ENCODE measurements around the gene TSPO. TPM values are rescaled to one million over a fixed set of nuclear protein-coding genes. Genes with fewer than 3 reads are reported as not detected.
A peak's percentile ranks its signal among the peaks of the same experiment; 100 is the strongest.

TSPO gene
- polyA plus RNA-seq, 1 donor (not counting 4 experiments of a cell fraction or from before 2014, with no cell fraction given) = 139 TPM

- Histone ChIP-seq H4K20me1 (ENCODE audit: control insufficient read depth, extremely low read depth, insufficient read depth, low read length) (peaks cover 20% of the 10 kb centered on the region), H3K27ac (ENCODE audit: control insufficient read depth, insufficient read depth, low read length) (no peak overlapping the region), H3K4me1 (ENCODE audit: control insufficient read depth, extremely low read depth, insufficient read depth, low read length) (peaks cover 22% of the 10 kb centered on the region), H3K36me3 (ENCODE audit: control insufficient read depth in 2 of 2, extremely low read depth in 1 of 2, insufficient read depth in 2 of 2, low read length in 2 of 2) (peaks cover 24 to 28% of the 10 kb centered on the region in 2 experiments), H3K9me1 (ENCODE audit: control insufficient read depth, extremely low read depth, insufficient read depth, low read length) (peaks cover 7% of the 10 kb centered on the region), H3K79me2 (ENCODE audit: control insufficient read depth, insufficient read depth, low read length) (peaks cover 16% of the 10 kb centered on the region), H3K9me3 (ENCODE audit: control insufficient read depth, low read depth, low read length) (no peaks in the 10 kb centered on the region), H3K27me3 (ENCODE audit: control insufficient read depth, extremely low read depth, insufficient read depth, low read length) (no peaks in the 10 kb centered on the region), H3K4me3 (ENCODE audit: control insufficient read depth in 2 of 3, extremely low read depth in 1 of 3, insufficient read depth in 2 of 3, low read depth in 1 of 3, low read length in 3 of 3) (no peak overlapping the region), H2AFZ (ENCODE audit: control insufficient read depth, low read length) (no peak overlapping the region), H3K9ac (ENCODE audit: control insufficient read depth, extremely low read depth, insufficient read depth, low read length) (no peak overlapping the region), H3K4me2 (ENCODE audit: control insufficient read depth, extremely low read depth, insufficient read depth, low read depth, low read length) (no peak overlapping the region)
- FAIRE-seq (no peak), DNase-seq (ENCODE audit: low read depth, low spot score) (no peak)
- no peak for TF ChIP-seq EZH2 (IDR thresholded peaks at IDR 0.05; ENCODE audit: low read length)
- no peak for TF ChIP-seq CTCF (optimal IDR thresholded peaks at IDR 0.05 in 1 of 3, IDR thresholded peaks at IDR 0.05 in 1 of 3, conservative IDR thresholded peaks at IDR 0.05 in 1 of 3; ENCODE audit: extremely low read depth in 1 of 3, insufficient read depth in 2 of 3, low read length in 3 of 3)
- dilution Hi-C loops (cut with MboI; ENCODE audit: extremely low pct_ligation_motif_present, low sequenced_read_pairs) = no loop called here
Observed at GRCh38 chr22:43162412-43163150, 11.2 kb downstream of the TSPO start.

GRCh38 chr22:43163241-43163795 lies 12.0 kb downstream of the TSPO start:
- peaks cover 16% of the 10 kb centered on the region for H4K20me1 ChIP-seq (ENCODE audit: control insufficient read depth, extremely low read depth, insufficient read depth, low read length)
- no peak overlapping the region for H3K9ac ChIP-seq (ENCODE audit: control insufficient read depth, extremely low read depth, insufficient read depth, low read length)
- dilution Hi-C loops (cut with MboI; ENCODE audit: extremely low pct_ligation_motif_present, low sequenced_read_pairs) = no loop called here
- FAIRE-seq (no peak), DNase-seq (ENCODE audit: low read depth, low spot score) (no peak)
- no peak overlapping the region for H3K27ac ChIP-seq (ENCODE audit: control insufficient read depth, insufficient read depth, low read length)
- peak overlapping the region; percentile 32 for H3K4me2 ChIP-seq (ENCODE audit: control insufficient read depth, extremely low read depth, insufficient read depth, low read depth, low read length)
- H3K4me1 ChIP-seq (ENCODE audit: control insufficient read depth, extremely low read depth, insufficient read depth, low read length) = peaks cover 26% of the 10 kb centered on the region
- no peak overlapping the region for H3K4me3 ChIP-seq (ENCODE audit: control insufficient read depth in 2 of 3, extremely low read depth in 1 of 3, insufficient read depth in 2 of 3, low read depth in 1 of 3, low read length in 3 of 3)
- no peaks in the 10 kb centered on the region for H3K9me3 ChIP-seq (ENCODE audit: control insufficient read depth, low read depth, low read length)
- peaks cover 27 to 29% of the 10 kb centered on the region in 2 experiments for H3K36me3 ChIP-seq (ENCODE audit: control insufficient read depth in 2 of 2, extremely low read depth in 1 of 2, insufficient read depth in 2 of 2, low read length in 2 of 2)
- H2AFZ ChIP-seq (ENCODE audit: control insufficient read depth, low read length) = no peak overlapping the region
- H3K79me2 ChIP-seq (ENCODE audit: control insufficient read depth, insufficient read depth, low read length) = peaks cover 8% of the 10 kb centered on the region
- H3K27me3 ChIP-seq (ENCODE audit: control insufficient read depth, extremely low read depth, insufficient read depth, low read length) = no peaks in the 10 kb centered on the region
- H3K9me1 ChIP-seq (ENCODE audit: control insufficient read depth, extremely low read depth, insufficient read depth, low read length) = peaks cover 7% of the 10 kb centered on the region
- TF ChIP-seq CTCF (optimal IDR thresholded peaks at IDR 0.05 in 1 of 3, IDR thresholded peaks at IDR 0.05 in 1 of 3, conservative IDR thresholded peaks at IDR 0.05 in 1 of 3; ENCODE audit: extremely low read depth in 1 of 3, insufficient read depth in 2 of 3, low read length in 3 of 3) (no peak), EZH2 (IDR thresholded peaks at IDR 0.05; ENCODE audit: low read length) (no peak)
